Kidney epithelial cell (primary cell): Measurements from ENCODE around the gene TPSAB1. TPM values are rescaled to one million over a fixed set of nuclear protein-coding genes. Genes with fewer than 3 reads are reported as not detected.
"Not testable (repeated sequence)": the region's sequence is repeated elsewhere in the genome, so short reads cannot be mapped to it uniquely, and the experiment has no call there.

Experiments used
- DNase-seq: peaks from one replicate; pipeline ENCODE4 v3.0.0-alpha.2; 2010; ENCODE audit warnings: low read depth
- H3K27me3 ChIP-seq: 2 replicates; pipeline ENCODE4 v1.6.0; 2011; ENCODE audit warnings: low read length; ENCODE audit not compliant: control insufficient read depth, insufficient read depth
- H3K36me3 ChIP-seq: 2 replicates; pipeline ENCODE4 v1.5.1; 2011; ENCODE audit warnings: low read length; ENCODE audit not compliant: control insufficient read depth, insufficient read depth
- H3K4me3 ChIP-seq: 2 replicates; pipeline ENCODE4 v1.5.1; 2011; ENCODE audit warnings: low read depth, mild to moderate bottlenecking, control low read depth, low read length
- CTCF ChIP-seq: IDR thresholded peaks from 2 replicates; pipeline ENCODE4 v1.5.1; 2011; ENCODE audit warnings: mild to moderate bottlenecking, moderate library complexity, low read length, control low read depth, inconsistent platforms; ENCODE audit not compliant: insufficient read depth, poor library complexity, severe bottlenecking
- total RNA-seq: library from RNA; depleted of rRNA; stranded (reverse); fragments of >200 nt; gene quantifications from 2 replicates; pipeline ENCODE4 v1.2.3, GENCODE V29; 2015

The TPSAB1 gene
- total RNA-seq, result not detected in 2 replicates

GRCh38 chr16:1240436-1240835, at the start of gene TPSAB1:
TSS of gene TPSAB1 (plus strand) at chr16:1240705. CDS start at chr16:1240939, 234 bp downstream.
- H3K27me3 ChIP-seq, result peaks cover 11% of the 10 kb centered on the region
- DNase-seq, H3K36me3 ChIP-seq, H3K4me3 ChIP-seq: not testable (repeated sequence)

GRCh38 chr16:1190789-1191188, 49.7 kb upstream of the TPSAB1 start:
- not testable (repeated sequence) for H3K36me3 ChIP-seq, DNase-seq, H3K4me3 ChIP-seq
- H3K27me3 ChIP-seq, result peaks cover 19% of the 10 kb centered on the region

GRCh38 chr16:1192384-1193073, 48.0 kb upstream of the TPSAB1 start:
- no peak overlapping the region for H3K4me3 ChIP-seq
- no peak for TF ChIP-seq CTCF
- H3K27me3 ChIP-seq, result peaks cover 19% of the 10 kb centered on the region
- DNase-seq, result no peak
- H3K36me3 ChIP-seq, result no peaks in the 10 kb centered on the region

GRCh38 chr16:1193143-1193824, 47.2 kb upstream of the TPSAB1 start:
- no peak for TF ChIP-seq CTCF
- no peak overlapping the region for H3K4me3 ChIP-seq
- H3K36me3 ChIP-seq, result no peaks in the 10 kb centered on the region
- DNase-seq, result no peak
- H3K27me3 ChIP-seq, result peaks cover 17% of the 10 kb centered on the region

GRCh38 chr16:1193825-1194581, 46.5 kb upstream of the TPSAB1 start:
- DNase-seq, result no peak
- Histone ChIP-seq H3K4me3 (no peak overlapping the region), H3K27me3 (peaks cover 14% of the 10 kb centered on the region), H3K36me3 (no peaks in the 10 kb centered on the region)
- TF ChIP-seq CTCF, result no peak

GRCh38 chr16:1194665-1195392, 45.7 kb upstream of the TPSAB1 start:
- Histone ChIP-seq H3K4me3 (no peak overlapping the region), H3K27me3 (peaks cover 14% of the 10 kb centered on the region), H3K36me3 (no peaks in the 10 kb centered on the region)
- TF ChIP-seq CTCF, result peak; percentile 72
- DNase-seq, result no peak
